CD4-positive, alpha-beta T cell treated with Interleukin-12 subunit alpha and Interleukin-12 subunit beta, for 1 hour (primary cell): ENCODE measurements around the gene CELF1.

ENCODE experiments used
- DNase-seq: peaks from one replicate; pipeline ENCODE4 v3.0.0-alpha.2; 2020

CELF1 gene

GRCh38 chr11:47478651-47479329, 74.1 kb downstream of the CELF1 start:
- DNase-seq = no peak

GRCh38 chr11:47477753-47478152, 75.2 kb downstream of the CELF1 start:
- DNase-seq = no peak

- no peak for DNase-seq
Observed at GRCh38 chr11:47477323-47477722, 75.6 kb downstream of the CELF1 start.

GRCh38 chr11:47470671-47471070, 82.3 kb downstream of the CELF1 start:
- DNase-seq = no peak

GRCh38 chr11:47469361-47470179, 83.4 kb downstream of the CELF1 start:
- no peak for DNase-seq

GRCh38 chr11:47468598-47469214, 84.2 kb downstream of the CELF1 start:
- no peak for DNase-seq

- no peak for DNase-seq
Observed at GRCh38 chr11:47467357-47467756, 85.6 kb downstream of the CELF1 start.

GRCh38 chr11:47466701-47467250, 86.2 kb downstream of the CELF1 start:
- DNase-seq = no peak

- DNase-seq = no peak
Observed at GRCh38 chr11:47466201-47466600, 86.7 kb downstream of the CELF1 start.

- DNase-seq = no peak
Observed at GRCh38 chr11:47464483-47464882, 88.4 kb downstream of the CELF1 start.

- no peak for DNase-seq
Observed at GRCh38 chr11:47461876-47462275, 91.1 kb downstream of the CELF1 start.

GRCh38 chr11:47460571-47461235, 92.2 kb downstream of the CELF1 start:
- DNase-seq = no peak

- peak; percentile 78 for DNase-seq
Observed at GRCh38 chr11:47454258-47454671, 98.7 kb downstream of the CELF1 start.

- DNase-seq = no peak
Observed at GRCh38 chr11:47453365-47453764, 99.6 kb downstream of the CELF1 start.

GRCh38 chr11:47451990-47452389, 100.9 kb downstream of the CELF1 start:
- no peak for DNase-seq

GRCh38 chr11:47451436-47451835, 101.5 kb downstream of the CELF1 start:
- DNase-seq = no peak

- no peak for DNase-seq
Observed at GRCh38 chr11:47449541-47449940, 103.4 kb downstream of the CELF1 start.

GRCh38 chr11:47448566-47449427, 104.1 kb downstream of the CELF1 start, which contains the start of gene RAPSN:
TSS of gene RAPSN (minus strand) at chr11:47449136. CDS start at chr11:47448964, 172 bp downstream.
- no peak for DNase-seq

- no peak for DNase-seq
Observed at GRCh38 chr11:47447906-47448305, 105.0 kb downstream of the CELF1 start.

GRCh38 chr11:47446833-47447232, 106.1 kb downstream of the CELF1 start:
- DNase-seq = no peak

- DNase-seq = no peak
Observed at GRCh38 chr11:47445840-47446239, 107.1 kb downstream of the CELF1 start.

GRCh38 chr11:47443817-47444216, 109.1 kb downstream of the CELF1 start:
- DNase-seq = no peak
